Esophagus squamous epithelium (tissue), 4 donors: Measurements from ENCODE around the gene SLC22A25.

ENCODE experiments used
- POLR2A ChIP-seq, 4 donors: fragments of 450-650 bp; IDR thresholded peaks; one replicate each; pipeline ENCODE4 v1.6.1; 2017; ENCODE audit warnings: antibody characterized with exemption in 4 of 4, mild to moderate bottlenecking in 4 of 4, moderate library complexity in 3 of 4
- TF ChIP-seq, protein P1 (sequence below), 6 experiments: fragments of 450-650 bp in 4 of 6; fragments of 200-600 bp in 2 of 6; sonication (generic) in 2 of 6; IDR thresholded peaks; one replicate each; pipeline ENCODE4 v1.5.1; 2016 to 2019; ENCODE audit warnings: antibody characterized with exemption in 6 of 6, mild to moderate bottlenecking in 4 of 6, moderate library complexity in 4 of 6

DNA sequence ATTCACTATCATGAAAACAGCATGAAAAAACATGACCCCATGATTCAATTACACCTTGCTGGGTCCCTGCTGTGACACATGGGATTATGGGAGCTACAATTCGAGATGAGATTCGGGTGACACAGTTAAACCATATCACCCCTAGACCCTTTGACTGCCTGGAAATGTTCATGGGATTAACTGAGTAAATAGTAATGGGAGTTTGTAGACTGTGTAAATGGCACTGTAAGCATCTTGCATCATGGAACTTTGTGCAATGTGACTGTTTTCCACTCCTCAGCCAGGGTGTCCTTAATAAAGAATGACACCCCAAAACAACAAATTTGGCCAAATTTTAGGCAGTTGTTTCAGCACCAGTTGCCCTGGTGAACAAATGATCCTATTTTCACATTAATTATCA is 7.9 kb upstream of the SLC22A25 start:
- TF ChIP-seq, protein P1, sequence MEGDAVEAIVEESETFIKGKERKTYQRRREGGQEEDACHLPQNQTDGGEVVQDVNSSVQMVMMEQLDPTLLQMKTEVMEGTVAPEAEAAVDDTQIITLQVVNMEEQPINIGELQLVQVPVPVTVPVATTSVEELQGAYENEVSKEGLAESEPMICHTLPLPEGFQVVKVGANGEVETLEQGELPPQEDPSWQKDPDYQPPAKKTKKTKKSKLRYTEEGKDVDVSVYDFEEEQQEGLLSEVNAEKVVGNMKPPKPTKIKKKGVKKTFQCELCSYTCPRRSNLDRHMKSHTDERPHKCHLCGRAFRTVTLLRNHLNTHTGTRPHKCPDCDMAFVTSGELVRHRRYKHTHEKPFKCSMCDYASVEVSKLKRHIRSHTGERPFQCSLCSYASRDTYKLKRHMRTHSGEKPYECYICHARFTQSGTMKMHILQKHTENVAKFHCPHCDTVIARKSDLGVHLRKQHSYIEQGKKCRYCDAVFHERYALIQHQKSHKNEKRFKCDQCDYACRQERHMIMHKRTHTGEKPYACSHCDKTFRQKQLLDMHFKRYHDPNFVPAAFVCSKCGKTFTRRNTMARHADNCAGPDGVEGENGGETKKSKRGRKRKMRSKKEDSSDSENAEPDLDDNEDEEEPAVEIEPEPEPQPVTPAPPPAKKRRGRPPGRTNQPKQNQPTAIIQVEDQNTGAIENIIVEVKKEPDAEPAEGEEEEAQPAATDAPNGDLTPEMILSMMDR (IDR thresholded peaks at IDR 0.05), result no peak
- TF ChIP-seq POLR2A (IDR thresholded peaks at IDR 0.05), result no peak
